Activated T-cell treated with anti-CD3 and anti-CD28 coated beads, Interleukin-2, amount 50 U/mL, for 72 hours (primary cell): ENCODE results near the gene LMO7. TPM values are rescaled to one million over a fixed set of nuclear protein-coding genes. Genes with fewer than 3 reads are reported as not detected.

Experiments
- ATAC-seq, 2 donors: fragments of 150-1000 bp; cut with Tn5 transposase; replicated peaks in 1 of 2; 2 replicates each; pipeline ENCODE4 v1.10.0; 2021; ENCODE audit warnings: moderate library complexity in 2 of 2, mild to moderate bottlenecking in 1 of 2
- DNase-seq, 2 donors: peaks; one replicate each; pipeline ENCODE4 v3.0.0; 2021 to 2022; ENCODE audit warnings: mixed read lengths in 1 of 2
- H3K27ac Mint-ChIP-seq: one replicate; pipeline ENCODE4 v1.8.0; 2022; ENCODE audit warnings: mild to moderate bottlenecking, moderate library complexity, mixed read lengths
- H3K27me3 Mint-ChIP-seq: one replicate; pipeline ENCODE4 v1.8.0; 2022; ENCODE audit warnings: low read depth, mixed read lengths
- H3K36me3 Mint-ChIP-seq, 2 donors: one replicate each; pipeline ENCODE4 v1.8.0; 2022; ENCODE audit warnings: mixed read lengths in 2 of 2, mild to moderate bottlenecking in 1 of 2; ENCODE audit not compliant: insufficient read depth in 2 of 2
- H3K4me1 Mint-ChIP-seq: one replicate; pipeline ENCODE4 v1.8.0; 2022; ENCODE audit warnings: low read depth, mixed read lengths
- H3K4me3 Mint-ChIP-seq, 2 donors: one replicate each; pipeline ENCODE4 v1.8.0; 2022; ENCODE audit warnings: mild to moderate bottlenecking in 2 of 2, mixed read lengths in 2 of 2, moderate library complexity in 2 of 2
- H3K9me3 Mint-ChIP-seq, 2 donors: one replicate each; pipeline ENCODE4 v1.8.0; 2022; ENCODE audit warnings: mixed read lengths in 2 of 2
- total RNA-seq, 2 donors: library from RNA; stranded (reverse); gene quantifications; one replicate each; pipeline ENCODE4 v1.2.3, GENCODE V29; 2022

LMO7 gene
- total RNA-seq, 2 donors from 2014 or later: 12.1 to 14.6 TPM

DNA sequence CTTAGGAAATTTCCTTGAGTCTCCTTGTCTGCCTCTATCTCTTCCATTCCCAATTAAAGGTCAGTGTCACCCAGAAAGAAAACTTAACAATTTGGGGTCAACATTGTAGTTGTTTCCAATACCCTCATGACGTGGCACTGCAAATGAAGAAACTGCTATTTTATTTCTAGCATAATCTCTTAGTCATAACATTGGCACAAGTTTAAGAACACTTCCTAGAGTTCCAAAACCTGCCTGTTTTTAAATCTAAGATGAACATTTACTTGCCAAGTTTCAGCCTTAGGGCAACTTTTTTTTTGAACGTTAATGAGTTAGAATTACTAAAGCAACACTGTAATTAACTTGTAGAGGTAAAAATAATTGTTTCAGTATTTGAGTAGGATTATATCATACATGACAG lies 108.0 kb downstream of the LMO7 start:
- DNase-seq (no peak), ATAC-seq (no peak)
- no peaks in the 10 kb centered on the region for H3K27me3 Mint-ChIP-seq
- H3K27ac Mint-ChIP-seq: no peak overlapping the region
- H3K9me3 Mint-ChIP-seq: peaks cover 4 to 7% of the 10 kb centered on the region in 2 donors
- peaks cover 3 to 5% of the 10 kb centered on the region in 2 donors for H3K36me3 Mint-ChIP-seq
- peaks cover 8% of the 10 kb centered on the region for H3K4me1 Mint-ChIP-seq
- H3K4me3 Mint-ChIP-seq: no peak overlapping the region

DNA sequence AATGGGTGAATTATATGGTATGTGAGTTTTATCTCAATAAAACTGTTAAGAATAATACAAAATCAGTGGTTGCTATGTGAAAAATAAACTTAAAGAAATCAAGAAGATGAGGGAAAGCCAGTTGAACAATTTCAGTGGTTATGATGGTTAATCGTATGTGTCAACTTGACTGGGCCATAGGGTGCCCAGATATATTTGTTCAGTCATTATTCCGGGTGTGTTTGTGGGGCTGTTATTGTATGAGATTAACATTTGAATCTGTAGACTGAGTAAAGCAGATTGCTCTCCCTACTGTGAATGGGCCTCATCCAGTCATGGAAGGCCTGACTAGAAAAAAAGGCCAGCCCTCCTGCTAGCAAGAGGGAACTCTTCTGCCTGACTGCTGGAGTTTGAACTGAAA lies 109.3 kb downstream of the LMO7 start:
- no peaks in the 10 kb centered on the region for H3K4me1 Mint-ChIP-seq
- DNase-seq (no peak), ATAC-seq (no peak)
- no peak overlapping the region for H3K4me3 Mint-ChIP-seq
- peaks cover 4 to 7% of the 10 kb centered on the region in 2 donors for H3K9me3 Mint-ChIP-seq
- H3K27ac Mint-ChIP-seq: no peak overlapping the region
- H3K27me3 Mint-ChIP-seq: no peaks in the 10 kb centered on the region
- H3K36me3 Mint-ChIP-seq: peaks cover 3 to 5% of the 10 kb centered on the region in 2 donors

DNA sequence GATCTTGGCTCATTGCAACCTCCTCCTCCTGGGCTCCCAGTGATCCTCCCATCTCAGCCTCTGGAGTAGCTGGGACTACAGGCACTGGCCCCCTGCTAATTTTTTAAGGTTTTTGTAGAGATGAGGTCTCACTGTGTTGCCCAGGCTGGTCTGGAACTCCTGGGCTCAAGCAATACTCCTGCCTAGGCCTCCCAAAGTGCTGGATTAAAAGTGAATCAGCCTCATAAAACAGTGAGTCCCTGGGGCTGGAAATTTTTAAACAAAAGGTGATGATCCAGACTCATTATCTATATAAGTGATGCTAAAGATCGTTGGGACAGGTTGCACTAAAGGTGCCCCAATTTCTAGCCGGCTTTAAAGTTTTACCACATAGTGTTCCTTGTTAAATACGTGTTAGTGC lies 112.7 kb downstream of the LMO7 start:
- H3K9me3 Mint-ChIP-seq: peaks cover 4 to 11% of the 10 kb centered on the region in 2 donors
- no peak overlapping the region for H3K27ac Mint-ChIP-seq
- no peaks in the 10 kb centered on the region for H3K4me1 Mint-ChIP-seq
- ATAC-seq (no peak), DNase-seq (no peak)
- H3K4me3 Mint-ChIP-seq: no peak overlapping the region
- peaks cover 3 to 12% of the 10 kb centered on the region in 2 donors for H3K36me3 Mint-ChIP-seq
- H3K27me3 Mint-ChIP-seq: no peaks in the 10 kb centered on the region

DNA sequence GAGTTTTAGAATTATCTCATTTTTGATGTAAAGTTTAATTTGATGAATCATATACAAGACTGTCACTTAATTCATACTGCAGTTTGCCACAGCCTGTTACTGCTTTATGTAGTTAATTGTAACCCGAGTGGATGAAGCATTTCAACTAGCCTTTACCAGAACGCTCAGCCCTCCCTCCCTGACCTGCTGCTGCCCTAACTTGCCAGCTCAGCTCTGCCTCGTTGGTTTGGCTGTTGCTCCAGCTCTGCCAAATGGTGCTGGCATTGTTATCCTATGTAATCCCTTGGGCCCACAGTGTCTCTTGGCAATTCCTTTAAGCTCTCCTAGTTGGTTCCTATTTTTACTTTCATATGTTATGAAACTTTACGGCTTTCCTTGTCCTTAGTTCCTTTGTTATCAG lies 113.3 kb downstream of the LMO7 start:
- ATAC-seq (no peak), DNase-seq (no peak)
- H3K27ac Mint-ChIP-seq: no peak overlapping the region
- no peaks in the 10 kb centered on the region for H3K27me3 Mint-ChIP-seq
- no peaks in the 10 kb centered on the region for H3K4me1 Mint-ChIP-seq
- no peak overlapping the region for H3K4me3 Mint-ChIP-seq
- H3K36me3 Mint-ChIP-seq: peaks cover 5 to 13% of the 10 kb centered on the region in 2 donors
- H3K9me3 Mint-ChIP-seq: peaks cover 7 to 15% of the 10 kb centered on the region in 2 donors

DNA sequence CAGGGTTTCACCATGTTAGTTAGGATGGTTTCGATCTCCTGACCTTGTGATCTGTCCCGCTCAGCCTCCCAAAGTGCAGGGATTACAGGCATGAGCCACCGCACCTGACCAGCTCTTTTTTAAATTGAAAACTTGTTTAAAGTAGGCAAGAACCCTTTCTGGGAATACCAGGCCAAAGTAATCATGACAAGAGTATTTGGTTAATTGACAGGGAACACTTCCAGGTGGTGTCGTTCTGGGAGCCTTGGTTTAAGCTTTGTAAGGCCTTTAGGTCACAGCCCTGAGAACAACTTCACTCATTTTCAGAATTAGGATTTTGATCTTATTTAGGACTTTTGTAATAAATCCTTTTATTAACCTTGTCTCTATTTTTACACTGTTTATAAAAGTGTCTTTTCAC lies 115.2 kb downstream of the LMO7 start:
- no peak for DNase-seq
- H3K4me3 Mint-ChIP-seq: no peak overlapping the region
- no peaks in the 10 kb centered on the region for H3K27me3 Mint-ChIP-seq
- no peaks in the 10 kb centered on the region for H3K4me1 Mint-ChIP-seq
- H3K27ac Mint-ChIP-seq: no peak overlapping the region
- H3K9me3 Mint-ChIP-seq: peaks cover 7 to 15% of the 10 kb centered on the region in 2 donors
- ATAC-seq: no peak
- peaks cover 5 to 12% of the 10 kb centered on the region in 2 donors for H3K36me3 Mint-ChIP-seq

DNA sequence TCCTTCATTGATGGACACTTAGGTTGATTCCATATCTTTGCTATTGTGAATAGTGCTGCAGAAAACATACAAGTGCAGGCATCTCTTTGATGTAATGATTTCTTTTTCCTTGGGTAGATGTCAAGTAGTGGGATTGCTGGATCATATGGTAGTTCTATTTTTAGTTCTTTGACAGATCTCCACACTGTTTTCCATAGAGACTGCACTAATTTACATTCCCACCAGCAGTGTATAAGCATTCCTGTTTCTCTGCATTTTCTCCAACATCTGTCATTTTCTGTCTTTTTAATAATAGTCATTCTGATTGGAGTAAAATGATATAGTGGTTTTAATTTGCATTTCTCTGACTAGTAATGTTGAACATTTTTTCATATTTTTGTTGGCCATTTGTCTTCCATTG lies 116.7 kb downstream of the LMO7 start:
- no peak overlapping the region for H3K27ac Mint-ChIP-seq
- H3K4me1 Mint-ChIP-seq: peaks cover 10% of the 10 kb centered on the region
- DNase-seq (no peak), ATAC-seq (no peak)
- H3K9me3 Mint-ChIP-seq: peaks cover 7 to 15% of the 10 kb centered on the region in 2 donors
- peaks cover 5 to 12% of the 10 kb centered on the region in 2 donors for H3K36me3 Mint-ChIP-seq
- no peak overlapping the region for H3K4me3 Mint-ChIP-seq
- H3K27me3 Mint-ChIP-seq: no peaks in the 10 kb centered on the region

DNA sequence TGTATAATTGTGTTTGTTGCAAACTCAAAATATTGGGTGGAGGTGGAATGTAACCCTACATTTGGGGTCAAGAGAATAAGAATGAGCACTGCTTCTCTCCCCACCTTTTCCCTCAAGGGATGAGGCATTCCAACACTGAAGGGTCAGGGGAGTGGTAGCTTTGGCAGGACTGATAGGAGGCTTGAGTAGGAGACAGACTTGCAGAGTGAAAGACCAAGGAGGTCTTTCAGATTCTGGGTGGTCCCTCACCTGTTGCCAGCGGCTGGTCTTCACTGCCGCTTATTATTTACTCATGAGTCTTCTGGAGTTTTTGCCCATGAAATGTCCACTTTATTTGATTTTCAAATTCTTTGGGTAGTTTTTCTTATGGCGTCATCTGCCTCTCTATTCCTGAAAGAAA lies 118.8 kb downstream of the LMO7 start:
- ATAC-seq (no peak), DNase-seq (no peak)
- Mint-ChIP-seq H3K4me1 (peaks cover 20% of the 10 kb centered on the region), H3K4me3 (no peak overlapping the region), H3K27me3 (no peaks in the 10 kb centered on the region), H3K27ac (no peak overlapping the region), H3K9me3 (peaks cover 9 to 17% of the 10 kb centered on the region in 2 donors), H3K36me3 (peaks cover 7 to 12% of the 10 kb centered on the region in 2 donors)

DNA sequence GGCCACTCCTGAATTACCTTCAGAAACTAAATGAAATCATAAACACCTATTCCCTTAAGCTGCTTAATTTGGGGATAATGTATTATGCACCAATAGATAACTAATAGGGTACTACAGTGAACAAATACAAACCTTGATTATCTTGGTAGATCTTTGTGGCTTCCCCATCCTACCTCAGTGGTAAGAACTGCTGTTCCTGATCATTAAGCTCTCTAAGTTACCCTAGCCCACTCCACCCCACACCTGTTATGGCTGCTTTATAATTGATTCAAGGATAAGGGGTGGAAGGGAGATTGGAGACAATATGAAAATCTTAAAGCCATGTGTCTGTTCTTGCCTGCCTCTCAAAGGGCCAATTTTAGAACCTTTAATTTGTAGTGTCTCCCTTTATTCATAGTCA lies 121.2 kb downstream of the LMO7 start:
- H3K4me3 Mint-ChIP-seq: no peak overlapping the region
- H3K9me3 Mint-ChIP-seq: peaks cover 9 to 17% of the 10 kb centered on the region in 2 donors
- no peaks in the 10 kb centered on the region for H3K27me3 Mint-ChIP-seq
- peaks cover 7 to 12% of the 10 kb centered on the region in 2 donors for H3K36me3 Mint-ChIP-seq
- ATAC-seq: no peak
- peaks cover 42% of the 10 kb centered on the region for H3K4me1 Mint-ChIP-seq
- DNase-seq: no peak
- H3K27ac Mint-ChIP-seq: peak overlapping the region; percentile 27

DNA sequence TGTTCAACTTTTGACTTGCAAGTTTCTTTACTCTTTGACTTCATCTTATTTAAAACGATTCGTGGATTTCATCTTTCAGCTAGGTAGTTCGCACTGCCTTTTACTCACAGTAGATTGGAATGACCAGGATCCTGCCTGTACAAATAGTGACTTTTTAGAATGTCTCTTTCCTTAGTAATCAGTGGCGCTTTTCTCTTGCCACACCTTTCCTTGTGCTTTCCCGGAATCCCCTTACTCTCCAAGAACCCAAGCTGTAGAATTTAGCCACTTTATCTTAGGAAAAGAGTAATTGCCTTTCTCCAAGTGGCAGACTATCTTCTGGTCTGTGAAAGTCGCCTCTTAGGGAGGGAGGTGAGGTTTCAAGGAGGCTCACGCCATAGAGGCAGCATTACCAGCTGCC lies 123.4 kb downstream of the LMO7 start:
- Mint-ChIP-seq H3K9me3 (peaks cover 2 to 6% of the 10 kb centered on the region in 2 donors), H3K27ac (no peak overlapping the region), H3K27me3 (no peaks in the 10 kb centered on the region), H3K36me3 (peaks cover 0 to 2% of the 10 kb centered on the region in 2 donors), H3K4me3 (no peak overlapping the region), H3K4me1 (peaks cover 64% of the 10 kb centered on the region)
- ATAC-seq: no peak
- no peak for DNase-seq

DNA sequence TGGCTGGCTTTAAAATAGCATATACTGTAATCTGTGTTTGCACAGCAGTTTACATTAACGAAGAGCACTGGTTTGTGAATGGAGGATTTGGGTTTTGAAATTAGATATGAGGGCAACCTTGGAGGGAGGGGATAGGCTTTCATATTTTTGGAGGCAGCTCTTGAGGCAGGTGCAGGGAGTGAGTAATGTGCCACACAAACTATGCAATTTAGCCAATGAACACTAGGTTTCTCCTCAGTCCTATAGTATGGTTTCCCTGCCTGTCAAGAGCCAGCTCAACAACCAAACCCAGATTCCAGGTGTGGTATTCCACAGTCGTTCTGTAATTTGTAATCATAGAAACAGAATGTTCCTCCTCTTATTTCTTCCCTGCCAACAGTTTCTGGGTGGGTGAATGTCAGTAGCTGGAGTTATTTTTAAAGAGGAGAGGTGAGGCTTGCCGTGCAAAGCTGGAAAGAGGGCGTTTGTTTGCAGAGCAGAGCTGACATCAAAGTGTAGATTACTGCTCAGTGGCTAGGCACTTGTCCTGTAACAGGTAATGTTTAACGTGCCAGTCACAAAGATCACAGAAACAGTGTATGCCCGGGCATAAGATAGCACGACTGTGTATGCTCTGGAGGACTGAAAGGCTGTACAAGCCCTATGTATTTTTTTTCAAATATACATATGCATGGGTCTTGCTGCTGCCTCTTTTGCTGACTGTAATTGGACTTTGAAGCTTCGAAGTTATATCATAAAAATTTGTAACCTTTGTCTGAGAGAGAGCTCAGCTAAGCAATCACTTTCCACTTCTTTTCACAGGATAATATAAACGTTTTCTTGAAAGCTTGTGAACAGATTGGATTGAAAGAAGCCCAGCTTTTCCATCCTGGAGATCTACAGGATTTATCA lies 124.2 kb downstream of the LMO7 start:
- Mint-ChIP-seq H3K4me3 (peak overlapping the region; percentile 67 to 84), H3K4me1 (peaks cover 67% of the 10 kb centered on the region), H3K36me3 (peaks cover 0 to 2% of the 10 kb centered on the region in 2 donors), H3K27me3 (no peaks in the 10 kb centered on the region), H3K9me3 (peaks cover 2 to 6% of the 10 kb centered on the region in 2 donors), H3K27ac (peak overlapping the region; percentile 74)
- DNase-seq (peak in 1 of 2 donors; percentile 3), ATAC-seq (peak; percentile 54 to 61)

DNA sequence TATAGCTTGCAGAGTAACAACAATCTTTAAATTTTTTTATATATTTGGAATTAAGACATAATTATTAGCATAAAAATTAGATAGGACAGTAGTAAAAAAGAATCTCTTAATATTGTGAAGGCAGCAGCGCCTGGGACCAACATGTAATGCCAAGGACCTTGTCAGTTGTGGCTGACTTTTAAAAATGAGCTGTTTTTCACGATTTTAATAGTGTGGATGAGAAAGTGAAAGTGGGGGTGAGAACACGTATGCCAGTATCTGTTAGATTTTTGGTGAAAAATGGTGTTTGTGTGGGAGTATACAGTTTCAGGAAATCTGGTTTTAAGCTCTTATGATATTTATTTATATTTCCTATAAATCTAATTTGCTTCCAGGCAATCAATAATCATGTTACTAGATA lies 125.2 kb downstream of the LMO7 start:
- Mint-ChIP-seq H3K27me3 (no peaks in the 10 kb centered on the region), H3K9me3 (peaks cover 2 to 4% of the 10 kb centered on the region in 2 donors), H3K36me3 (peaks cover 0 to 6% of the 10 kb centered on the region in 2 donors), H3K27ac (peak overlapping the region; percentile 90), H3K4me3 (peak overlapping the region; percentile 69 to 78), H3K4me1 (peaks cover 77% of the 10 kb centered on the region)
- DNase-seq (peak; percentile 6 to 14), ATAC-seq (peak; percentile 46)

DNA sequence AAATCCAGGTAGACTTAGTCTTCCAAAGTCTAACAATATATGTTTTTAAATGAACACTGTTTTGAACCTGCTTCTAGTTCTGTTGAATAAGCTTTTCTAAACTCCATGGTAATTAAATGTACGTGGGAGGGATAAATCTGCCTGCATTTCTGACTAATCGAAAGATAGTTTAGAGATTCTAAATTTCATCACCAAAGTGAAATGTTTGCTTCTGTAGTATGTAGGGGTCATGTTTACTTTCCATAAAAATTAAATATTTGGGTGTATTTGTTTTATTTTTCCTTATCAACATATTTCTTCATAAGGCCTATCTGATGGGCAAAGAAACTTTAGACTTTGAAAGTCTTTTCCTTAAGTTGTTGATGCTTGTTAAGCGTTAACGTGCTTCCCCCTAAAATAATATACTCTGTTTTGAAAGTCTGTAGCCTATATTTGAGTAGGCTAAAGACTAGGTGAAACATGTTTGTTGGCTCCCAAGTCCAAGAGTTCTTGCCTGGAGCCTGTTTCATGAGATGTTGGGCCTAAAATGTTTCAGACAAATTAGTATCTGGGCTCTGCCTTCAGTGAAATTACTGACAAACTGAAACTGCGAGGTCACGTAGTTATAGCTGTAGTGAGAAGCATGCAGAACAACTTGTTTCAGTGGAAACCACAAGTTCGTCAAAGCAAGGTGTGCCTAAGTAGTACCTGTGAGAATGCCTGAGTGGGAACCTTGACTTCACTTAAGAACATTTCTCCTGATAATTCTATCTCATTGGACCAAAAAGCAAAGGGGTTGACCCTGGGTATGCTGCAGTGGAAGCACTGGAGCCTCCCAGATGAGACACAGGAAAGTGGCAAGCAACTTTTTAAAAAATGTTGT lies 126.2 kb downstream of the LMO7 start:
- peak overlapping the region; percentile 89 for H3K27ac Mint-ChIP-seq
- ATAC-seq: peak; percentile 93
- DNase-seq: peak; percentile 37
- peak overlapping the region; percentile 69 to 88 for H3K4me3 Mint-ChIP-seq
- H3K27me3 Mint-ChIP-seq: no peaks in the 10 kb centered on the region
- H3K36me3 Mint-ChIP-seq: peaks cover 0 to 6% of the 10 kb centered on the region in 2 donors
- H3K9me3 Mint-ChIP-seq: peaks cover 2 to 4% of the 10 kb centered on the region in 2 donors
- peaks cover 81% of the 10 kb centered on the region for H3K4me1 Mint-ChIP-seq

DNA sequence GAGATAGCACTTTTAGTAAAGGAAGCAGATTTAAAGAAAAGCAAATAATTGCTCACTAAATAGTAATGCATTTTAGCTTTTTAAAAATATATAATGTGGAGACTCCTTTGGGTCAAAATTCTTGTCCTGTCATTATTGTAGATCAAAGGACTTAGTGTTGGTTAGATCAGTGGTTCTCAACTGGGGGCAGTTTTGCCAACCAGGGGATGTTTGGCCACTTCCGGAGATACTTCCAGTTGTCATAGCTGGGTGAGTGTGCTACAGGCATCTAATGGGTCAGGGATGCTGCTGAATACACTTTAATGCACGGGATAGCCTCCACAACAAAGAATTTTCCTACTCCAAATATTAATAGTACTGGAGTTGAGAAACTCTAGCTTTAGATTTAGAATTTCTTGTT lies 126.8 kb downstream of the LMO7 start:
- Mint-ChIP-seq H3K36me3 (peaks cover 0 to 6% of the 10 kb centered on the region in 2 donors), H3K9me3 (peaks cover 2 to 4% of the 10 kb centered on the region in 2 donors), H3K4me3 (peak overlapping the region; percentile 69 to 88), H3K27me3 (no peaks in the 10 kb centered on the region), H3K4me1 (peaks cover 79% of the 10 kb centered on the region), H3K27ac (peak overlapping the region; percentile 89)
- no peak for DNase-seq
- ATAC-seq: no peak
